Measurements from ENCODE around the gene LLGL2.

Gene LLGL2

GRCh38 chr17:75523647-75524046 is 1.9 kb upstream of the LLGL2 start:
- DNase-seq = no peak

DNA sequence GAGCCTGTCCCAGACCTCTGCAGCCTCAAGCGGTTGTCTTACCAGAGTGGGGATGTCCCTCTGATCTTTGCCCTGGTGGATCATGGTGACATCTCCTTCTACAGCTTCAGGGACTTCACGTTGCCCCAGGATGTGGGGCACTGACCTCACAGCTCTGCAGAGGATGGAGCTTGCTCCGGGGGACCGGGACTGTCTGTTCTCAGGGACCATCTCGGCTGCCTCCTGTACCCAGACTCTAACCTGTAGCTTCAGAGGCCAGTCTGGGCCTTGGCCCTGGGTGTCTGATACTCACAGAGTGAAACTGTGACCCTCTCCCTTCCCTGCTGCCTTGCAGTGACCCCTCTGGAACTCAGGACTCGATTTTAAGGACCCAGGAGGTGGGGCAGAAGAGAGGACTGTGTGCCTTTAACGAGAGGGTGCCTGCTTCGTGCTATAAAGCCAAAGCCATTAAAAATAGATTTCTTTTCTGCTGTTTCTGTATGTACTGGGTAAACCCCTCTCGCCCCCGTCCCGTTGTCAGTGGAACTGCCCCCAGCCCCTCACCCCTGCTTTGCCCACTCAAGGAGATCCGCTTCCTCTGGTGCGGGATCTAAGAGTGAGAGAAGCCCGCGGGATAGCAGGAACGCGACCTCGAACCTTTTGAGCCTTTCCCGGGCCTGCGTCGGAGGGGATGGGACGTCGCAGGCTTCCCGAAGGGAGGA is 1.1 kb upstream of the LLGL2 start:
- no peak for DNase-seq

DNA sequence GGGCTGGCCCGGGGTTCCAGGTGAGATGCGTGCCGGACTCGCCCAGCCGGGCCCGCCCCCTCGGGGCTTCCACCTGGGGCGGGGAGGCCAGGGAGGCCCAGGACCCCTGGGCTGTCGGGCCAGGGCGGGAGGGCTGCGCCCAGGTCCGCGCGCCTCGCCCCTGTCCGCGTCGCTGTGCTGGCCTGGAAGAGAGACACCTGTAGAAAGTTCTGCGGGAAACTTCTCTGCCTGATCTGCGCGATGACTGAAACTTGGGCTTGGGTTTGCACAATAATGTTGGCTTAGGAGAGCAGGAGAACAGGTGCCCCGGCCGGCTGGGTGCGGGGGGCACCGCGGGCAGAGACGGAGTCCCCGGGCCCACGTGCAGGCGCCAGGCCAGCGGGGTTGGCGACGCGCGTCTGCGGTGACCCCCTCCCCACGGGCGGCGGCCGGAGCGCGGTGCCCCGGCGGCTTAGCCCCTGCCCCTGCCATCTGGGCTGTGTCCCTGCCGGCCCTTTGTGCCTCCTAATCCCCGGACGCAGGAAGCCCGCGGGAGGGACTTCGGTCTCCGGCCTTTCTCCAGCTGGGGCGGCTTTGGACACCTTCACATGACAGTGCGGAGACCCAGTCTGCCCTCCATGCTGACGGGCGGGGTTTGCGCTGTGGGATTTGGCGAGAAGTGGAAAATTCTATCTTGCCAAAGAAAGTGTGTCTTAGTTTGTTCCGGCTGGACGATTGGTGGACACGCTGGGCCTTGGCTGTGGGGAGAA is 483 bp downstream of the LLGL2 start:
- no peak for DNase-seq

DNA sequence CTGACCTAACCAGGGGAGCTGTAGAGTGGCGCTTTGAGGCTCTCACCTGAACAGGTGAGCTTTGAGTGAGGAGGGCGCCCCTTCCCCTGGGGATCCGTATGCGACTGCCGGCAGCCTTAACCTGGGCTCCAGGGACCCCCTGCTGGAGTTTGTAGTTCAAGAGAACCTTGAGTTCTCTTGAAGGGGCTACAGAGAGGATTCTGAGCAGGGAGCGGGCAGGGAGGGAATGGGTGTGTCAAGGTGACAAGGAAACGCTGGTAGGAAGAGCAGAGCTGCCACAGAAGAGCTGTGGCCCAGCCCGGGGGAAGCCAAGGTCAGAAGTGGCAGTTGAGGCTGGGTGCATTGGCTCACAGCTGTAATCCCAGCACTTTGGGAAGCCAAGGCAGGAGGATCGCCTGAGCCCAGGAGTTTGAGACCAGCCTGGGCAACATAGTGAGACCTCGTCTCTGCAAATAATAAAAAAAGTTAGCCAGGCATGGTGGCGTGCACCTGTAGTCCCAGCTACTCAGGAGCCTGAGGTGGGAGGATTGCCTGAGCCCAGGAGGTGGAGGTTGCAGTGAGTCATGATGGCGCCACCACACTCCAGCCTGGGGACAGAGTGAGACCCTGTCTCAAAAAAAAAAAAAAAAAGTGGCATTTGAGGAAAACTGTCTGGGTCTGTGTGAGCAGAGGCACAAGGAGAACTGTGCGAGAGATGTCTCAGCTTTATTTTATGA is 1.2 kb downstream of the LLGL2 start:
- no peak for DNase-seq

DNA sequence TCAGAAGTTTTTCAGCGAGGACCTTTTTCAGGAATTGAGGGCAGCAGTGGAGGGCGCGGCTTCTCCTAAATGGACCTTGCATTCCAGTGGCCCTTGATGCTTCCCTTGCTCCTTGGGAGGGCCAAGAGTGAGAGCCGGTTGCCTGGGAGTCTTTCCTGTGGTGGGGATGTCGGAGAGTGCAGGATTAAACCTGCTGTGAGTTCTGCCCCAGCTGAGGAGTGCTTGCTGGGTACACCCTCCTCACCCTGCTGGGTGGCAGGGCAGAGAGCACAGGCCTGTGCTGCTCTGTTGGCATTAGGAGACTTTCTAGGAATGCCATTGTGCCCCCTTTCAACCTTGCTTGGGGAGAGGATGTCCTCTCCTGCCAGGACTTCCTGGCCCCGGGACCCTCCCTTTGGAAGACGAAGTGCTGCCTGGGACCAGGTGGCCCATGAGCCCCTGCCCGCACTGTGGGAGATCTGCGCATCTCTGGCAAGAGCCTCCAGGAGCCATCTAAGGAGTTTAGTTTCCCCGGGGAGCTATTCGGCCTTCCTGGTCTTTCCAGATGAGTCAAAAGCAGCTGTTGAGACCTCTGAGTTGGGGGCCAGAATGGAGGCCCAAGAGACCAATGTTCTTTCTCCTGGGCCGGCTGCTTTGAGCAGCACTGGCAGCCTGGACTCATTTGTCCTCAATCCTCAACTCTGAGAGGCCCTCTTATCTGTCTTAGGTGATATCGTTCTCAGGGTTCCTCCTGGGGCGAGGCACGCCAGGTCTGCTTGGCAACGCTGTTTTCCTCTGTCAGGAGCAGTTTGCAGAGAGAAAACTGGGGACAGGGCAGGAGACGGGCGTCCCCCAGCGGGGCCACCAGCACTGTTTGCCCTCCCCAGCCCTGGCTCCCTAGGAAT is 5.6 kb downstream of the LLGL2 start:
- DNase-seq = no peak

DNA sequence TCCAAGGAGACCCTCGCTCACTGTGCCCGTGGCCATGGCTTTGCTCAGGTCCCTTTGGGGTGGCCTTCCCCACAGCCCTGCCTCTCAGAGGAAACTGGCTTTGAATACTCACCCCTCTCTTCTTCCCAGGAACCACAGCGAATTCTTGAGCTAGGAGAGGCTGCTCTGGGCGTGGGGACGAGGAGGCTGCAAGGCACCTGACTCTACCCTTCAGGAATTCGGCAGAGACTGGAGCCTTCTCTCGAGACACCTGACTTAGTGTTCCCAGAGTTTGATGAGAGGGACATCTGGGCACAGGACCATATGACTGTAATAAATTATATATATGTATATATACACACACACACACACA is 6.2 kb downstream of the LLGL2 start:
- DNase-seq = no peak

GRCh38 chr17:75535119-75535537 is 9.6 kb downstream of the LLGL2 start:
- DNase-seq = no peak

DNA sequence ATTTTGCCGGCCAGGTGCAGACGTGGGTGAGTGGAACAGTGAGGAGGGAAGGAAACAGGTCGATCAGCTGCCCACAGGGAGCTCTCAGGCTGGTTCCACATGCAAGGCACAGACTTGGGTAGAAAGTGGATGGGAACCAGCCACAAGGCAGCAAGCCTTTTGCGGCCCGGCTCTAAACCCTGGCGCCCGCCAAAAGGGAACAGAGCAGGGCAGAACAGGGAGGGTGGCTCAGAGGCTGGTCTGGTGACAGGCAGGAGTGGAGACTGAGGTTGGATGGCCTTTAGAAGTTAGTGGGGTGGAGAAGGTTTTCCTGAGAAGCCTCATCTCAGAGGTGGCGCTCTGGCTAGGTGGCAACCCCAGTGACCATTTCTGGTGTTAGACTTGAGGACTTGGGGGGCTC is 10.4 kb downstream of the LLGL2 start:
- DNase-seq = no peak

DNA sequence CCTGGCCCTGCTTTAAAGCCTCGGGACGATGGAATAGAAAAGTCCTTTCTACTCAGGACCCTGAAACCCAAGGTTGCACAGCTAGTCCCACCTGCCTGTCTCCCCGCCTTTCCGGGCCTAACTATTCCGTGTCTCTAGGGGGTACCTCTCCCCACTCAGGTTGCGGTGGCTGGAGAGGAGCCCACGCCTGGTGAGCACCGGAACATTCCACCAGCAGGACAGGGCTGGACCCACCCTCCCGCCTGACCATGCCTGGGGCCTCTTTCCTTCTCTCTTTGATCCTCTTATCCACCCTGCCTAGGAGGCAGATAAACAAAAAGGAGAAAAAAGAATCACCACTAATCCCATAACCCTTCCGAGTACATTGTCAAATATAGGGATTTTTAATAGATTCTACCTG is 10.9 kb downstream of the LLGL2 start:
- no peak for DNase-seq

GRCh38 chr17:75539967-75540729 is 14.7 kb downstream of the LLGL2 start:
- no peak for DNase-seq

- DNase-seq = no peak
These were observed 15.5 kb downstream of the LLGL2 start for GRCh38 chr17:75540923-75541503.

DNA sequence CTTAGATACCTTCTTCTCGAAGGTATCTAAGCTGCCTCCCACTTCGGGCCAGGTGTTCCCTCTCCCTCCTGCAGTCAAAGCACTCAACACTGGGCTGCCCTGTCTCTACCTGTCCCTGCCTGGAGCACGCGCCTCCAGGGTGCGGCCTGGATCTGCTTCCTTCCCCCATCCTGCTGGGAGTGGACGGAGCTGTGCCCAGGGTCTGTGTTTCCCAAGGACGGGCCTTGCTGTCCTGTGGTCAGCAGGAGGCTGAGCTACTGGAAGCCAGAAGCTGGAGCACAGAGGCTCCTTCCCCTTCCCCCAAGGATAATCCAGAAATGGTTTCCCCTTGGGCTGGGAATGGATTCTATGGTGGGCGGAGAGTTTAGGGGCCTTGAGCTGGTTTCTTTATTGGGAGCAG is 16.7 kb downstream of the LLGL2 start:
- no peak for DNase-seq

GRCh38 chr17:75542728-75543336 is 17.3 kb downstream of the LLGL2 start:
- DNase-seq = no peak

GRCh38 chr17:75544250-75544649 is 18.8 kb downstream of the LLGL2 start:
- DNase-seq = no peak

- no peak for DNase-seq
These were observed 20.7 kb downstream of the LLGL2 start for GRCh38 chr17:75546181-75546580.

- DNase-seq = no peak
These were observed 21.6 kb downstream of the LLGL2 start for GRCh38 chr17:75547091-75547490.

DNA sequence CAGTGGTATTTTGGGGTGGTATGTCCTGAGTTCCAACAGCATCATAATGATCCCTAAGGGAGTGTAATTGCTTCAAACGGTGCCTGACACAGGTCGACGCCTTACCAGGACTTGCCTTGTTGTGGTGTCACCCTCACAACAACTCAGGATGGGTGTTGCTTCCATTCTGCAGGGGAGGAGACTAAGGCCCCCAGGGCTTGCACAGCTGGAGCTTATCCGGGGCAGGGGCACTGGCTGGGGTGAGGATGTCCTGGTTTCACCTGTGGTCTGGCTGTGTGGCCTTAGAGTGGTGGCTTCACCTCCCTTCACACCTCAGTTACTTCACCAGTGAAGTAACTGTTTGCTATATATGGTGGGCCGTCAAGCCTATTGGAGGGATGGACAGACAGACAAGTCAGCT is 23.3 kb downstream of the LLGL2 start:
- no peak for DNase-seq

DNA sequence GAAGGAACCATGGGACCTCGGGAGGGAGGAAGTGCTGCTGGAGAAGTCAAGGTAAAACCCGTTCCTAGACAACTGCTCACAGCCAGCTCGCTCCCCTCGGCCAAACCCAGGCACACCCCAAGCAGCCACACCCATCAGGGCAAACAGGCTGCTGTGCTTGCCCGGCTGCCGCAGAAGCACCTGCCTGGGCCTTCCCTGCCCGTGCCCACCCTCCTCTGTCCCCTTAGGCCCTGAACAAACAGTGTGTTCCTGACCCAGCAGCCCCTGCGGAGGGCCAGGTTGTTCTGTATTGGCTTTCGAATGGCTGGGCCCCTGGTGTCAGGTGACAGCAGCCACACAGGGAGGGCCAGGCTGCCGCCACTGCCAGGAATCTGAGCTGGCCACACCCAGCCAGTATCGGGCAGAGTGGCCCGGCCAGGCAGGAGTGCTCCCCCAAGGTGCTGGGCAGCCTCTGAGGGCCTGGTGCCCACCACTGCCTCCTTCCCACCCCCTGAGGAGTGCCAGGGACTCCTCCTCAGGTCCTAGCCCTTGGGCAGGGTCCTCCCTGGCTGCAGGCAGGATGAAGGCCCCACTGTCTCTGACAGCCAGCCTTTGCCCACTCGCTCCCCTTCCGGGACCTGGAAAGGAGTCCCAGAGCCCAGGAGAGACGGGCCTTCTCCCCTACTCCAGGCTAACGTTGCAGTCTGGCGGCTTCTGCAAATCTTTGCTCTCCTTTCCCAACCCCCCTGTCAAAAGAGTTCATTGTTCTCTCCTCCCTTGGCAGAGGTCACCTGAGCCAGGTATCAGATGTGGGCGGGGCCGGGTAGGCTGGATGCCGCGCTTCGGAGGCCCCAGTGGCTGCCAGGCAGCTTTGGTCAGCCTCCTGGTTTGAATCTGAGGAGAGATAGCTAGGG is 24.0 kb downstream of the LLGL2 start:
- no peak for DNase-seq

DNA sequence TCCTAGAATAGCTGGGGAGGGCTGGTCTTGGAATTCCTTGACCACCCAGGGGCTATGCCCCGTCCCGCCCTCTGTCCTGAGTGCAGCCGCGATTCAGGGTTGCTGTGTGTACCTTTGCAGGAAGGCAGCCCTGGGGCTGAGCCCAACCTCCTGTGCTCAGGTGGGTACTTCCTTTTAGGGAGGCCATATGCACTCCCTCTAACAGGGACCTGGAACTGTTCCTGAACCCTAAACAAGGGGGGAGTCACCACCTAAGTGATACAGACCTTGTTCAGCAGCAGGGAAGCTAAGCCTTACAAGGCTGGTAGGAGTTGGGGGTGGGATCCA is 24.6 kb downstream of the LLGL2 start:
- DNase-seq = no peak

DNA sequence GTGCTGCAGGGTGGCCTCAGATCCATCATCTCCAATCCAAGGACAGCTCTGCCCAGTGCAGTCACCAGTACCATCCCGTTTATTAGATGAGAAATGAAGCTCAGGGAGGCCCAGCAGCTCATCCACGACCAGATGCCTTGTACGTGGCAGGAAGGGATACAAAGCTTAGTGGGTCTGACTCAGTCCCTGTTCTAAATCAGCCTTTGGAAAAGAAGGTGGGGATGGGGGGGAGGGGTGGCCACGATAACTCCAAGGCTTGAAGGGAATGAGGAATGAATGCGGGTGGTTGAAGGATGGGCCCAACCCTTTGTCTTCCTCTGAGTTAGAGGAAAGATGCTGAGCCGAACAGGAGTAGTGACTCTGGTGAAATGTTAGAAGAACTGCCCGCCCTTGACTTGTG is 25.8 kb downstream of the LLGL2 start:
- no peak for DNase-seq
